Spleen (tissue), 11 donors: ENCODE results near the gene NLRP10. TPM values are rescaled to one million over a fixed set of nuclear protein-coding genes. Genes with fewer than 3 reads are reported as not detected.

Source experiments
- DNase-seq: peaks from one replicate; pipeline ENCODE4 v3.0.0-alpha.2; 2020
- H3K27ac ChIP-seq, 8 donors: fragments of 200-600 bp; sonication (generic) in 7 of 8; 1 replicate in 4 of 8; 2 replicates in 4 of 8; pipeline versions ENCODE4 v1.5.0 to v1.8.0; 2016 to 2021; ENCODE audit warnings: inconsistent platforms in 4 of 8, mild to moderate bottlenecking in 4 of 8, moderate library complexity in 1 of 8
- H3K27me3 ChIP-seq, 7 donors: fragments of 200-600 bp; sonication (generic) in 6 of 7; replicated peaks in 1 of 7; 1 replicate in 4 of 7; 2 replicates in 3 of 7; pipeline versions ENCODE4 v1.5.0 to v1.8.0; 2016 to 2021; ENCODE audit warnings: inconsistent platforms in 3 of 7, mild to moderate bottlenecking in 1 of 7
- H3K36me3 ChIP-seq, 6 donors: fragments of 200-600 bp; sonication (generic) in 5 of 6; 1 replicate in 4 of 6; 2 replicates in 2 of 6; pipeline versions ENCODE4 v1.5.0 to v1.8.0; 2016 to 2021; ENCODE audit warnings: inconsistent platforms in 2 of 6
- H3K4me1 ChIP-seq, 6 donors: fragments of 200-600 bp; sonication (generic) in 5 of 6; 1 replicate in 3 of 6; 2 replicates in 3 of 6; pipeline versions ENCODE4 v1.5.0 to v1.8.0; 2016 to 2021; ENCODE audit warnings: inconsistent platforms in 3 of 6
- H3K4me3 ChIP-seq, 8 donors: fragments of 200-600 bp; sonication (generic) in 7 of 8; 1 replicate in 4 of 8; 2 replicates in 4 of 8; pipeline versions ENCODE4 v1.5.0 to v1.8.0; 2016 to 2021; ENCODE audit warnings: inconsistent platforms in 4 of 8, mild to moderate bottlenecking in 4 of 8, moderate library complexity in 2 of 8
- H3K9me3 ChIP-seq, 8 donors: fragments of 200-600 bp; sonication (generic) in 7 of 8; 1 replicate in 4 of 8; 2 replicates in 4 of 8; pipeline versions ENCODE4 v1.5.0 to v1.8.0; 2016 to 2021; ENCODE audit warnings: inconsistent platforms in 4 of 8
- CTCF ChIP-seq, 11 experiments: fragments of 200-600 bp in 7 of 11; fragments of 450-650 bp in 4 of 11; sonication (generic) in 4 of 11; IDR thresholded peaks in 8 of 11; conservative IDR thresholded peaks in 3 of 11; 1 replicate in 7 of 11; 2 replicates in 4 of 11; pipeline versions ENCODE4 v1.4.0 to v1.8.0; 2016 to 2021; ENCODE audit warnings: antibody characterized with exemption in 11 of 11, inconsistent platforms in 4 of 11, mild to moderate bottlenecking in 1 of 11
- POLR2A ChIP-seq, 3 donors: fragments of 450-650 bp; IDR thresholded peaks; one replicate each; pipeline ENCODE4 v1.5.1; 2017; ENCODE audit warnings: antibody characterized with exemption in 3 of 3, mild to moderate bottlenecking in 1 of 3
- POLR2AphosphoS5 ChIP-seq, 3 donors: sonication (generic); formaldehyde crosslinking; IDR thresholded peaks; one replicate each; pipeline ENCODE4 v1.5.1; 2017; ENCODE audit warnings: antibody characterized with exemption in 3 of 3
- WGBS, 5 donors: extraction: QIAGEN DNeasy Blood & Tissue Kit in 3 of 5; methylation state at CpG; one replicate each; pipeline versions ENCODE4 v1.1.5 to v1.1.7; 2013 to 2018; 5-methylcytosine and 5-hydroxymethylcytosine counted together
- intact Hi-C: fragments of 100-400 bp; cut with DNase I; formaldehyde crosslinking; loops from one replicate; pipeline ENCODE4 v1.15.0; 2023; ENCODE audit warnings: low total_unique reads
- polyA plus RNA-seq, 3 donors: library from polyadenylated mRNA; stranded (reverse); fragments of 200-250 nt; gene quantifications; one replicate each; pipeline ENCODE4 v1.2.1, GENCODE V29; 2013
- total RNA-seq, 7 donors: library from RNA; depleted of rRNA in 3 of 7; stranded (reverse); fragments of >200 nt in 3 of 7; fragmentation: NEBNext Ultra II Directional in 4 of 7; extraction: Animal tissue kit (Norgen Biotek cat#: 25700) in 4 of 7; gene quantifications; one replicate each; pipeline versions ENCODE4 v1.1.0 to v1.2.1, GENCODE V29; 2016 to 2021
- donor health status: healthy with polysubstance abuse.
- donor health status: DM: no; HTN: no; CAD: no; lungs with moderate emphysema.
- donor health status: DM: no; HTN: no; CAD: no.
- donor health status: Bipolar disorder and iron deficiency.
- donor health status: healthy.
- donor health status: DM: no; HTN: no; CAD: no.
- donor health status: DM: yes; HTN: yes; CAD: no.

The NLRP10 gene
- total and polyA plus RNA-seq, 10 donors: not detected

GRCh38 chr11:7964873-7965272, 374 bp downstream of the NLRP10 start:
- H3K27ac ChIP-seq: no peak overlapping the region
- H3K4me3 ChIP-seq: no peak overlapping the region
- no peaks in the 10 kb centered on the region for H3K36me3 ChIP-seq
- H3K9me3 ChIP-seq: no peaks in the 10 kb centered on the region
- intact Hi-C loops: no loop called here
- peaks cover 0 to 36% (median 0%) of the 10 kb centered on the region in 7 donors for H3K27me3 ChIP-seq
- TF ChIP-seq POLR2A (IDR thresholded peaks at IDR 0.05): no peak
- TF ChIP-seq POLR2AphosphoS5 (IDR thresholded peaks at IDR 0.05): no peak
- no peak for TF ChIP-seq CTCF (IDR thresholded peaks at IDR 0.05 in 8 of 11, conservative IDR thresholded peaks at IDR 0.05 in 3 of 11)
- no peak for DNase-seq
- no peaks in the 10 kb centered on the region for H3K4me1 ChIP-seq

GRCh38 chr11:7964261-7964660, 986 bp downstream of the NLRP10 start:
- WGBS, 5 donors: 60 to 61% (median 61%) methylated on average over 3 of the region's 3 CpGs

GRCh38 chr11:7955191-7955590, 10.1 kb downstream of the NLRP10 start:
- Histone ChIP-seq H3K27me3 (peaks cover 0 to 10% (median 0%) of the 10 kb centered on the region in 7 donors), H3K27ac (no peak overlapping the region), H3K4me3 (no peak overlapping the region), H3K36me3 (no peaks in the 10 kb centered on the region), H3K9me3 (peaks cover 0 to 5% (median 0%) of the 10 kb centered on the region in 8 donors), H3K4me1 (no peaks in the 10 kb centered on the region)
- 66 to 81% (median 71%) methylated on average over 1 of the region's 1 CpG for WGBS, 5 donors
- no peak for TF ChIP-seq POLR2AphosphoS5 (IDR thresholded peaks at IDR 0.05)
- TF ChIP-seq POLR2A (IDR thresholded peaks at IDR 0.05): no peak
- TF ChIP-seq CTCF (IDR thresholded peaks at IDR 0.05 in 8 of 11, conservative IDR thresholded peaks at IDR 0.05 in 3 of 11): no peak
- intact Hi-C loops: no loop called here
- no peak for DNase-seq

More at GRCh38 chr11:7964261-7964660, 986 bp downstream of the NLRP10 start:
- Histone ChIP-seq H3K27ac (no peak overlapping the region), H3K4me3 (no peak overlapping the region), H3K27me3 (peaks cover 0 to 38% (median 0%) of the 10 kb centered on the region in 7 donors), H3K9me3 (no peaks in the 10 kb centered on the region), H3K4me1 (no peaks in the 10 kb centered on the region), H3K36me3 (no peaks in the 10 kb centered on the region)
- TF ChIP-seq CTCF (IDR thresholded peaks at IDR 0.05 in 8 of 11, conservative IDR thresholded peaks at IDR 0.05 in 3 of 11) (no peak), POLR2A (IDR thresholded peaks at IDR 0.05) (no peak), POLR2AphosphoS5 (IDR thresholded peaks at IDR 0.05) (no peak)
- no peak for DNase-seq
- intact Hi-C loops: no loop called here

- Histone ChIP-seq H3K36me3 (no peaks in the 10 kb centered on the region), H3K9me3 (peaks cover 0 to 14% (median 7%) of the 10 kb centered on the region in 8 donors), H3K27me3 (peaks cover 0 to 13% (median 0%) of the 10 kb centered on the region in 7 donors), H3K4me1 (no peaks in the 10 kb centered on the region), H3K27ac (no peak overlapping the region), H3K4me3 (no peak overlapping the region)
- intact Hi-C loops: no loop called here
- WGBS, 5 donors: 85 to 97% (median 87%) methylated on average over 1 of the region's 1 CpG
- TF ChIP-seq POLR2AphosphoS5 (IDR thresholded peaks at IDR 0.05): no peak
- no peak for TF ChIP-seq POLR2A (IDR thresholded peaks at IDR 0.05)
- no peak for TF ChIP-seq CTCF (IDR thresholded peaks at IDR 0.05 in 8 of 11, conservative IDR thresholded peaks at IDR 0.05 in 3 of 11)
- DNase-seq: no peak
Observed at GRCh38 chr11:7949934-7950333, 15.3 kb downstream of the NLRP10 start.
